GM20431 (cell line): ENCODE measurements around the gene KLK11.

Source experiments
- in situ Hi-C: fragments of 300-500 bp; cut with MseI, MboI; formaldehyde crosslinking; loops from one replicate; pipeline ENCODE4 v1.15.0; 2020; ENCODE audit warnings: low sequenced_read_pairs; ENCODE audit not compliant: unreplicated experiment

The KLK11 gene, protein sequence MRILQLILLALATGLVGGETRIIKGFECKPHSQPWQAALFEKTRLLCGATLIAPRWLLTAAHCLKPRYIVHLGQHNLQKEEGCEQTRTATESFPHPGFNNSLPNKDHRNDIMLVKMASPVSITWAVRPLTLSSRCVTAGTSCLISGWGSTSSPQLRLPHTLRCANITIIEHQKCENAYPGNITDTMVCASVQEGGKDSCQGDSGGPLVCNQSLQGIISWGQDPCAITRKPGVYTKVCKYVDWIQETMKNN

DNA sequence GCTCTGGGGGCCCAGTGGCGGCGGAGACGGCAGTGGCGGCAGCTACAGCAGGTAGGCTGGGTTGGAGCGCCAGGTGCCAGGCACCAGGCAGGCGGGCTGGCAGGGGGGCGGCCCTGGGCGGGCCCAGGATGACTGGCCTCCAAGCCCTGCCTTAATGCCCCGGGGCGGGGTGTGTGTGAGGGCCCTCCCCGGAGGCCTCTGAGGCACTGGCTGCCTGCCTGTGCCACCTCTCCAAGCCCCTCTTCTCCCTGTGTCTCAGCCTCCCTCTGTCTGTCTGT, at the start of gene KLK11:
TSS of gene KLK11 (minus strand) at position 63 of the 278 bp plus-strand sequence. CDS start 985 bp downstream, outside the sequence.
- in situ Hi-C loops = no loop called here

DNA sequence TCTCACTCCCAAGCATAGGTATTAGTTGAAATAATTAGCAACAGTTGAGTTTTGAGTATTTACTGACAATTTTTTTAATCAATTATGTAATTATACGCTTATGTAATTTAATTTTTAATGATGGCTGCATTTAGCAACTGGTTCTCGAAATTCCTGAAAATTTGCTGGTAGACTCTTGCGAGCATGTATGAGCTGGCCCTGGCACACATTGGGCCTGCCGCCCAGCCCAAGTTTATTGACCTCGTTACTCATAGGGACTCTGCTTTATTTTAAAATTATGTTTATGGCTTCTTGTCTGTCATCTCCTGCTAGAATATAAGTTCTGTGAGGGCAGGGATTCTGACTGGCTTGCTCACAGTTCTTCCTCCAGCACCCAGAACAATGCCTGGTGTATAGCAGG, 49.6 kb upstream of the KLK11 start:
- in situ Hi-C loops = no loop called here

DNA sequence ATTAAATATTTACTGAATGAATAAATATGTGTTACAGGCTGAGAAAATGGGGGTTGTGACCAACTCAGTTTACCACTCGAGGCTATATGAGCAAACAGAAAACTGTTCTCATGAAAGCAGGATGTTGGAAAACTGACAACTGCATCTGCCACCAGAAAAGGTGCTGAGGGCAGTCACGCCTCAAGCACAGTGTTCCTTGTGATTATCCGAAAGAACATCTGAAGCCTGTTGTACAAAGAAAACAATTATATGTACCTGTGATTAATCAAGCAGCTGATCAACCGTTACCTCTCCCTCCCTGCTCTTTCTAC, 44.6 kb upstream of the KLK11 start:
- in situ Hi-C loops = no loop called here

DNA sequence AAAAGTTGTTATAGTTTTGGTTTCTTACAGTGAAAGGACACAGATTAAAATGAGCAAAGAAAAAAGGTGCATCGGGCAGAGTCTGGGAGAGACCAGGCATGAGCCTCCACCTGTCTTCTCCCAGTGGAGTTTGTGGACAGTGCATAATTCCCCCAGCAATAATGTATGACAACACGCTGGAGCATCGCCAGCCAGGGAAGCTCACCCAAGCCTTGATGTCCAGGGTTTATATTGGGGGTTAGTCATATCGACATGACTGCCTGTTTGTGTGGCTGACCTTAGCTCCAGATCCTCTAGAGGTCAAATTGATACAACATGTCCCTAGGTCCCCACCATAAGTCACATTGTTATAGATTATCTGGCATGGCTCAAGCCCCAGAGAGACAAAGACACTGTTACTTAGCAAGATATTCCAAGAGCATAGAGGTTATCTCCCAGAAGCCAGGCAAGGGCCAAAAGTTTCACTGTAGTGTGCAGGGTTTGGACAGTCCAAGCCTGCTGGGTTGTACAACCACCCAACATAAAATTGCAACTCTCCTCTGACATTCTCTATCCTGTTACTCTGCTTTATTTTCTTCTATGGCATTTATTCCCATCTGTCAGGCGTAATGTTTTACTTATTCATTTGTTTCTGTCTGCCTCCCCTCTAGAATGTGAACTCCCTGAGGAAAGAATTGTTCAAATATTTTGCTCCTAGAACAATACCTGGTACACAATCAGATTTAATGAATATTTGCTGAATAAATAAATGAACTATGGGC, 44.1 kb upstream of the KLK11 start:
- in situ Hi-C loops = no loop called here

DNA sequence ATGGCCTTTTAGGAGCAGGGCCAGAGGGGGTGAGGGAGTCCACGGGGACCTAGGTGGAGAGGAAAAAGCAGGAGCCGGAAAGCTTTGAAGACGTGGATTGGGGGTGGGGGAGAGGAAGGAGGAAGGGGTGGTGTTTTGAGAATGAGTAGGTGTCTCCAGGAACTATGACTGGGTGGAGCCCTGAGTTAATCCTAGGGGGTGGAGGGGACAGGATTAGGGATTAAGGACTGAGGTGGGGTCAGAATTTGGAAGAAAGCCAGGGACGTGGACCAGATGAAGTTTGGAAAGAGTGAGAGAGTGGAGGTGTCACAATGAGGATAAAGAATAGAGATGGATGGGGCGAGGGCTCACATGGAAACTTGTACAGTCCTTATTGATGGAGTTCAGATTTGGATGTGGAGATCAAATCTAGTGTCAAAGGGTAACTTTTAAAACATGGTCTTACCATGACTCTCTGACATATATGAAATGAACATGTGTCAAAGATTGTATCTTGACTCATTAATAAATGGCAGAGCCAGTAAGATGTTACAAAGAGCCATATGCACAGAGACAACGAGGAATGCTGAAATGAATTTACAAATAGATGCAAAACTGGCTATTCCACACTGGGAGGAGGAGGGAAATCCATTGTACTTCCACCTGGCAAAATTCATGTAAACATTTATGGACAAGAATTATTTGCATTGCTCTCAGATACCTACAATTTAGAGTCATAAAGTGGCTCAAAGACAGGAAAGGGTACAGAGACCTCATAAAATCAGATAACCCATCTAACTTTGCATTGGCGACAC, 40.2 kb upstream of the KLK11 start:
- in situ Hi-C loops = no loop called here

DNA sequence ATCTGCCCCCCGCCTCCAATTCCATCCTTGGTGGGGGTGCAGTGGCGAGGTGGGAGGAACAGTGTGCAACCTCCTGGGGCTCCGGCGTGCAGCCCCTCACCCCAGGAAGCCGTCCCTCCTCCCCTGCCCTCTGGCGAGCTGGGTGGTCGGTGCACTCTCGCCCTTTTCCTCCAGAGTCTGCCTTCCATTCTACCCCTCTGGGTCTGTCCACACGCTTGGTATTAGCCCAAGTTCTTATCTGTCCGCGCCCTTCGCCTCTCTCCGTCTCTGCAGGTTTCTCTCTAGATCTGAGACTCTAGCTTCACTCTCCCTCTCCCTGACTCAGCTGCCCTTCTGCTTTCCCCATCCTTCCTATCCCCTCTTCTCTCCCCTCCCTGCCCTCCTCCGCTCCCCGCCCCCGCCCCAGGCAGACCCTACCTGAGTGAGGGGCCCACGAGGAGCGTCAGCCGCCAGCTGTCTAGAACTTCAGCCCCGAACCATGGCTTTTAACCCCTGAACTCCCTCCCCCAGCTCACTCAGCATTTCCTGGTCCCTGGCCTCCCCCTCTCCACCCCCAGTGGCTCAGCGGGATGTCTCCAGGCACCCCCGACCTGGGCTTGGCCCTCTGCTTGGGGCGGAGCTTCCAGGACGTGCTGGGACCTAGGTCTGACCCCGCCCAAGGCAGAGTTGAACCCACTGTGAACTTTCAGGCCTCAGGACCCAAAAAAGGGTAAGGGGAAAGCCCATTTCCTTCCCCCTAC, 39.0 kb upstream of the KLK11 start:
- in situ Hi-C loops = no loop called here

DNA sequence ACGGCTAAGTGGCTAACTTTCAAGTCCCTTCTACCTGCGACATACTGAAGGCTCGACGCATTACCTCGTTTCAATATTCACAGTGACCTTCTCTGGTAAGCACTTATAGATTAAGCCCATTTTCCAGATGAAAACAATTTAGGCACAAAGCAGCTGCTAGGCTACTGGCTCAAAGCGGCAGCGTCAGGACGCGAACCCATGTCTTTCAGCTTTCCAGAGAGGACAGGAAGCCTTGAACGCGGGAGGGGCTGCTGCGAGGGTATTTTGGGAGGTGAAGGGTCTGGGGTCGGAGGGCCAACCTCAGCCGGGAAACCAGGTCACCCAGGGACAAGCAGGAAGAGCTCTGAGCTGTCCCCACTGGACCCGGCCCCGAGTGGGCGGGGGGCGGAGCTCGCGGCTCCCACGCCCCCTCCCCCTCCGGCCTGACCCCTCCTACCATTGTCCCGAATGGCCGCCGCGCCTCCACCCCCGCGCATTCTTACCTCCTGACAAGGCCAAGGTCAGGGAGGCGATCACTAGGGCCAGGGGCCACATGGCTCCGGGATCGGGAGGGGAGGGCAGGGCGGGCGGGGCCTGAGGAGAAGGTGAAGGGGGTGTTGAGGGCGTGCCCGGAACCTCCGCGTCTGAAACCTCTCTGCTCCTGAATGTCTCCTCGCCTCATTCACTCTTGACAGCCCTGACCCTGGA, 38.3 kb upstream of the KLK11 start, which contains the start of gene KLK13:
TSS of gene KLK13 (minus strand) at position 559 of the 687 bp plus-strand sequence. CDS start at position 534, 25 bp downstream.
- in situ Hi-C loops = no loop called here

DNA sequence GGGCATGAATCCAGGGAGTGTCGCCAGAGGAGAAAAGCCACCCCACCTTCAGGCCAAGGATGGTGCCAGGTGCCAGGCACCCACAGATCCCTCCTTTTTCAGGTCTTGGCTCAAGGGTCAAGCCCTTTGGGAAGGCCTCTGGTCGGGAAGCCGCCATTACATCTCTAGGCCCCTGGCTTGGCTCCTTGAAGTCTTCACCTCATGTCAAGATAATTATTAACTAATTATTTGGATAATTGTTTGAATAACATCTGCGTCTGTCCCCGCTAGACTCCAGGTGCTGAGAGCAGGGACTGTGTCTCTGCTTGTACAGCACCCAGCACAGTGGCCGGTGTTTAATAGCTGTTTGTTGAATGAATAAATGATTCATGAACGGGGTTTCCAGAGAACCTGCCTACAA, 37.2 kb upstream of the KLK11 start:
- in situ Hi-C loops = no loop called here

DNA sequence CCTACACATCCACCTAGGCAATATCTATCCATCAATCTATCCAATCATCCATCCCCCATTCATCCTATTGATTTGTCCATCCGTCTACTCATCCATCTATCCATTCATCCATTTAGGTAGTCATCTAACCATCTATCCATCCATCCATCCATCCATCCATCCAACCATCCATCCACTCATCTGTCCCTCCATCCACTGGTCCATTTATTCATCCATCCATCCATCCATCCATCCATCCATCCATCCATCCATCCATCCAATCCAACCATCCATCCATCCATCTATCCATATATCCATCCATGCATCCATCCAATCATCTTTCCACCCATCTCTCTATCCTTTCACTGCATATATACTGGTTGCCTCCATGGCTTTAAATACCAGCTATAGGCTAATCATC, 34.6 kb upstream of the KLK11 start:
- in situ Hi-C loops = no loop called here

DNA sequence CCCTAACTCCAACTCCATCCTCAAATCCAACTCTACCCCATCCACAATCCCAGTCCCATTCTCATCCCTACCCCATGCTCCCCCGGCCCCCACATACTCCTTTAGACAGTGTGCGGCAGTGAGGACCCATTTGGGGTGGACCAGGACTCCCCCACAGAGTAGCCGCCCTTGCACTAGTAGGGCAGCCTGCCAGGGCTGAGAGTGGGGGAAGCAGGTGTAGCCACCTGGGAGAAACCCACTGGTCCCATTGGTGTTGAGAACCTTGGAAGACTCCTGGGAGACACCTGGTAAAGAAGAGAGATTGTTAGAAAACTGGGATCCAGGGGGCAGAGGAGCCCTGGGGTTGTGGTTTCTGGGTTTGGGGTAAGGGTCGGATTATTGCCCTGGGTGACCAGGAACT, 33.9 kb upstream of the KLK11 start:
- in situ Hi-C loops = no loop called here

DNA sequence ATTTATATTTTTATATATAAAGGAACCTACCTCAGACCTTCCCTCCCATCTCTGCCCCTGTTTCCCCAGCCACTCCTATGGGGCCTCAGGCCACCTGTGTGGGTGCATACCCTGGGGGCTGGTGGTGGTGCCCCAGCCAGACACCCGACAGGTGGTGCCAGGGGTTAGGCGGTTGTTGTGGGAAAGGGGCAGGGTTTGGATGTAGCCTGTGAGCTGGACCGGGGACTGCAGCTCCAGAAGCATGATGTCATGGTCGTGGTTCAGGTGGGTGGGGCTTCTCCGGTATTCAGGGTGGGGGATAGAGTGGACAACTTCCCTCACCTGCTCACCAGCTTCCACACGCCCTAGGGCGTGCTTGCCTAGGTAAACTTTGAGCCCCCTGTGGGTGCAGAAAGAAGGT, 33.3 kb upstream of the KLK11 start:
- in situ Hi-C loops = no loop called here

DNA sequence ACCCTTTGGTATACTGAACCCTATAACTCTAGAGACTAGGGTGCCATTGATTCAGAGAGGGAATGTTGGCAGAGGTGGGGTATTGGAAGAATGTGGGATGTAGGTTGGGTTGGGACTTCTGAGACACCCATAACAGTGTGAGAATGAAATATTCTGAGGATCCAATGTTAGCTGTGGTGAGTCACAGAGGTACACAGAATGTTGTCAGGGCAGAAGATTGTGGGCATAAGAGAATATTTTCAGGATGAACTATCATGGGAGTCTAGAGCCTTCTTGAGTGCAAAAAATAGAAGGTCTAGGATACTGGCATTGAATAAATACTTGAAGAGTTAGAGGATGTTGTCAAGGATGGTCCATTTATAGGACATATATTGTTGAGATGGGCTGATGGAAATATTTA, 29.4 kb upstream of the KLK11 start:
- in situ Hi-C loops = no loop called here

DNA sequence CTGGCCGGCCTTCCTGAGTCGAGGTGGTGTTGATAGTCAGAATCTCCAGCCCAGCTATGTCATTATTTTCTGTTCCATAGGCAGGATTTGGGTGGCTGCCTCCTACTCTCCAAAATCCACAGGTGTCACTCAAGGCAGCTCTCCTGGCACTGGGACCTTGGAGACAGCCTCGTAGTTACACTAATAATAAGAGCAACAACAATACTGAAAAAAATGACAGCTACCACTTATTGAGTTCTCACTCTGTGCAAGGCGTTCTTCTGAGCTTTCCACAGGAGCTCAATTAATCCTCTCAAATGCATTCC, 20.6 kb upstream of the KLK11 start:
- in situ Hi-C loops = no loop called here

DNA sequence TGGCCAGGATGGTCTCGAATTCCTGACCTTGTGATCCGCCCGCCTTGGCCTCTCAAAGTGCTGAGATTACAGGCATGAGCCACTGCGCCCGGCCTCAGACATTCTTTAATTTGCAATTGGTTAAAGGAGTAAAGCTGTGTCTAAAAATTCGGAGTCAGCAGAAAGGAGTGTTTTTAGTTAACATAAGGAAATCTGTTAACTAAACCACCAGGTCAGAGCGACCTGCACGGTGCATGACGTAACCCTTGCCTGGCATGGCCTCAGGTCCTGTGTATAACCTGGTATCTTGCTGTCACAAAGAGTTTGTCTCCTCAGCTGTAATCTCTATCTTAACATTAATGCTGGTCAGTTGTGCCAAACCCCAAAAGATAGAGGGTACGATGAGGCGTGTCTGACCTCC, 17.9 kb upstream of the KLK11 start:
- in situ Hi-C loops = no loop called here

DNA sequence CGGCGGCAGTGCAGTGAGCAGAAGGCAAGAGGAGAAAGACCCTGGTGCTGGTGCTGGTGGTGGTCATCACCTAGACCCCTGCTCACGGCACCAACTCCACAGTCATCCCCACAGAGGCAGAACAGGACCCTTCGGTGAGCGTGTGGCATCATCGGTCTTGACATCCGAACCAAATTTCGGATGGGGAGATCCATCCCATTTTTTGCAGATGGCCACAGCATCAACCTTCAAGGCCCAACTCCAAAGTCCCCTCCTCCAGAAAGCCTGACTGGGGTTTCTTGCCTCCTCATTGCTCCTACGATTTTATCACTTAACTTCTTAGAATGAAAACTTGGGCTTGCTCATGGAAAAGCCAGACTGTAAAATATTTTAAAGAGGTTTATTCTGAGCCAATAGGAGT, 17.1 kb upstream of the KLK11 start:
- in situ Hi-C loops = no loop called here

DNA sequence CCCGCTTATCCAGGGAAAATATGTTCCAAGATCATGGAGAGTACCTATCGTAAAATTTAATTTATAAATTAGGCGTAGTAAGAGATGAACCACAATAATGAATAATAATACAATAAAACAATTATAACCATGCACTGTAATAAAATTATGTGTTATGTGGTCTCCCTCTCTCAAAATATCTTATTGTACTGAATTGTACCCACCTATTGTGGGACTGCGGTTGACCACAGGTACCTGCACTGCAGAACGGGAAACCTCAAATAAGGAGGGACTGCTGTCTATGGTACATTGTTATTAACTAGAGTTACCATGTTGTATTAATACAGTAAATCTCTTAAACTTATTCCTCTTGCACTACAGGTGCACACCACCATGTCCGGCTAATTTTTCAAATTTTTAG, 13.7 kb upstream of the KLK11 start:
- in situ Hi-C loops = no loop called here

DNA sequence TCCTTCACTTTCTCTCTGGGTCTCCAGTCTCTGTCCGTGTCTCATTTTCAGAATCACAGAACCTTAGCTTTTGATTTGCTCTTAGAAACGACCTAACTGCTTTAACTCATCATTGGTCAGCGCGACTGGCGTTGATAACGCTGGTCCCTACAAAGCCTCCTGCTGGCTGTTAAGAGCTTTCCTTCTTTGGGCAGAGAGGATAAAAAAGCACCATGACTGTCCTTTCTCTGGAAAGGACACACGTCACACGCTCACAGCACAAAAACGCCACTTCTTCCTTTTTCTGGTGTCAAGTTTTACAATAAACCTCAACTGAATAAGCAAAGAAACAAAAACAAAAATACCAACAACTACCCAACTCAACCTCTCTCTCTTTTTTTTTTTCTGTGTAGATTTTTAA, 10.1 kb upstream of the KLK11 start:
- in situ Hi-C loops = no loop called here

DNA sequence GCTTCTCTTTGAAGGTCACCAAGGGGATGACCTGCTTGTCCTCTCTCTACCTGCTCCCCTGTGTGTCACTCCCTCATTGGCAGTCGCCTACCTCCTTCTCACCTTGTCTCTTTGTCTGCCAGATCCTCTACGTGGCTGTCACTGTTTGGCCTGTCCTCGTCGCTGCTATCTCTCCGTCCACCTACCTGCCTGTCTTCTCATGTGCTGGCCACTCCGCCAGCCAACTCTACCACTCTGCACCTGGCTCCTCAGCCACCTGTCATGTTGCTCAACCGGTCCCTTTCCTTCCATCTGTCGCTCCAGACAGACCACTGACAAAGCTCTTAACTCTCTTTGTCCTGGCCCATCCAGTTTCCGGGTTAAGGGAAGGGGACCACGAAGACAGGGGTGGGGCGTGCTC, 8.3 kb upstream of the KLK11 start, which contains the start of gene KLK12:
TSS of gene KLK12 (minus strand) at position 299 of the 400 bp plus-strand sequence. CDS start 381 bp downstream, outside the sequence.
- in situ Hi-C loops = no loop called here

DNA sequence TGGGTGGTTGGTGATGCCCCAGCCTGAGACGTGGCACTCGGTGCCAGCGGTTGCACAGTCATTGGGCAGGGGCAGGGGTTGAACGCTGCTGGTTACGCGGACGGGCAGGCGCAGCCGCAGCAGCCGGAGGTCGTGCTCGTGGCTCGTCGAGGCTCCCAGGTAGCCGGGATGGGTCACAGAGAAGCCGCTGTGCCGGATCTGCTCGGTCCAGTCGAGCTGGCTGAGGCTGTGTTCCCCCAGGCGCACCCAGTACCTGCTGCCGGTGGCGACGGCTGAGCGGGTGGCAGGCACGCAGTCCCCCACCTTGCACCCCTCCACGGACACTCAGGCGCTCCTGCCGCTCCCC, 5.4 kb upstream of the KLK11 start:
- in situ Hi-C loops = no loop called here

DNA sequence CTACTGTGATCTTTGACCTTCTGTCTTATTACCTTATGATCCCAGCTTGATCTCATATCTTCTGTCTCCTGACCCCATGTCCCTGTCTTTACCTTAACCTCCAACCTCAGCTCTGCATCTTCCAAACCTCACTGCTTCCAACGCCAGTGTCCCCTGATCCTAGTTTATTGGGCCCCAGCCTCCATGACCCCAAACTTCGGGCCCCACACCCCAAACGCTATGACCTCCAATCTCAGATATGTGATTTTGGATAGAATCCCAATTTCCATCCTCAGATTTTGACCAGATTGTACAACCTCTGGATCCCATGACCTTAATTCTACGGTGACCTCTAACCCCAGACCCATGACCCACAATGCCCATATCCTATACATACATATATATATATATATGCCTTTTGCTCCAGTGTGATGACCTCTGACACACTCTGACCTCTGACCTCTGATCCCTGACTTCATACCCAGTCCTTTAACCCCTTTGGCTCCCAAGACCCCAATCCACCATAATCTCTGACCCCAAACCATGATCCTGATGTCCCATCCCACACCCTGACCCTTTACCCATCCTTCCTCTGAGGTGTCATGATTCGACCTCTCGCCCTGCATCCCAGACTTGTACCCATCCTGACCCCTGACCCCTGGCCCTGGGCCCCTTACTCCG, 4.9 kb upstream of the KLK11 start:
- in situ Hi-C loops = no loop called here
